ENCODE data around the gene LCE1E. TPM values are rescaled to one million over a fixed set of nuclear protein-coding genes. Genes with fewer than 3 reads are reported as not detected.

Gene LCE1E
- total RNA-seq, result not detected
- long read RNA-seq, result 0 reads

- H3K4me3 ChIP-seq, result no peak within 1 kb of the TSS
- H3K36me3 ChIP-seq, result no peaks in the 10 kb centered on the region
- DNase-seq (no peak), ATAC-seq (no peak)
- no peaks in the 10 kb centered on the region for H3K9me3 ChIP-seq
- no peaks in the 10 kb centered on the region for H3K4me1 ChIP-seq
- TF ChIP-seq CTCF (IDR thresholded peaks at IDR 0.05), result no peak
- intact Hi-C loops (cut with DNase I), result no loop called here
- H3K27ac ChIP-seq, result no peak within 1 kb of the TSS
- H3K27me3 ChIP-seq, result peaks cover 4% of the 10 kb centered on the region
Observed at GRCh38 chr1:152786077-152786476, at the start of gene LCE1E. LCE1E (plus strand) TSS chr1:152786257; CDS start chr1:152787300, 1,043 bp downstream.

GRCh38 chr1:152737997-152738396 lies 48.1 kb upstream of the LCE1E start:
- Histone ChIP-seq H3K4me1 (no peaks in the 10 kb centered on the region), H3K36me3 (no peaks in the 10 kb centered on the region), H3K4me3 (no peak overlapping the region), H3K9me3 (no peaks in the 10 kb centered on the region), H3K27ac (no peak overlapping the region), H3K27me3 (no peaks in the 10 kb centered on the region)
- TF ChIP-seq CTCF (IDR thresholded peaks at IDR 0.05), result no peak
- intact Hi-C loops (cut with DNase I), result no loop called here
- DNase-seq (no peak), ATAC-seq (no peak)

- no peak for ATAC-seq
- intact Hi-C loops (cut with DNase I), result no loop called here
- H3K27me3 ChIP-seq, result no peaks in the 10 kb centered on the region
- no peak for DNase-seq
- no peaks in the 10 kb centered on the region for H3K4me1 ChIP-seq
- H3K4me3 ChIP-seq, result no peak overlapping the region
- TF ChIP-seq CTCF (IDR thresholded peaks at IDR 0.05), result no peak
- H3K27ac ChIP-seq, result no peak overlapping the region
- no peaks in the 10 kb centered on the region for H3K9me3 ChIP-seq
- H3K36me3 ChIP-seq, result no peaks in the 10 kb centered on the region
Observed at GRCh38 chr1:152739841-152740240, 46.2 kb upstream of the LCE1E start.

GRCh38 chr1:152741656-152742055 lies 44.4 kb upstream of the LCE1E start:
- no peak for TF ChIP-seq CTCF (IDR thresholded peaks at IDR 0.05)

GRCh38 chr1:152743371-152744145 lies 42.5 kb upstream of the LCE1E start:
- no peak overlapping the region for H3K27ac ChIP-seq
- H3K27me3 ChIP-seq, result no peaks in the 10 kb centered on the region
- DNase-seq (no peak), ATAC-seq (no peak)
- no peak overlapping the region for H3K4me3 ChIP-seq
- no peaks in the 10 kb centered on the region for H3K9me3 ChIP-seq
- H3K4me1 ChIP-seq, result no peaks in the 10 kb centered on the region
- intact Hi-C loops (cut with DNase I), result no loop called here
- no peaks in the 10 kb centered on the region for H3K36me3 ChIP-seq
- TF ChIP-seq CTCF (IDR thresholded peaks at IDR 0.05), result no peak

More at GRCh38 chr1:152741656-152742055, 44.4 kb upstream of the LCE1E start:
- DNase-seq, result no peak
- Histone ChIP-seq H3K27ac (no peak overlapping the region), H3K27me3 (no peaks in the 10 kb centered on the region), H3K36me3 (no peaks in the 10 kb centered on the region), H3K9me3 (no peaks in the 10 kb centered on the region), H3K4me3 (no peak overlapping the region), H3K4me1 (no peaks in the 10 kb centered on the region)
- intact Hi-C loops (cut with DNase I), result no loop called here
- no peak for ATAC-seq

Data from upper lobe of right lung (tissue), 1 donor.